ENCODE results near the gene ACOT13.

The ACOT13 gene

DNA sequence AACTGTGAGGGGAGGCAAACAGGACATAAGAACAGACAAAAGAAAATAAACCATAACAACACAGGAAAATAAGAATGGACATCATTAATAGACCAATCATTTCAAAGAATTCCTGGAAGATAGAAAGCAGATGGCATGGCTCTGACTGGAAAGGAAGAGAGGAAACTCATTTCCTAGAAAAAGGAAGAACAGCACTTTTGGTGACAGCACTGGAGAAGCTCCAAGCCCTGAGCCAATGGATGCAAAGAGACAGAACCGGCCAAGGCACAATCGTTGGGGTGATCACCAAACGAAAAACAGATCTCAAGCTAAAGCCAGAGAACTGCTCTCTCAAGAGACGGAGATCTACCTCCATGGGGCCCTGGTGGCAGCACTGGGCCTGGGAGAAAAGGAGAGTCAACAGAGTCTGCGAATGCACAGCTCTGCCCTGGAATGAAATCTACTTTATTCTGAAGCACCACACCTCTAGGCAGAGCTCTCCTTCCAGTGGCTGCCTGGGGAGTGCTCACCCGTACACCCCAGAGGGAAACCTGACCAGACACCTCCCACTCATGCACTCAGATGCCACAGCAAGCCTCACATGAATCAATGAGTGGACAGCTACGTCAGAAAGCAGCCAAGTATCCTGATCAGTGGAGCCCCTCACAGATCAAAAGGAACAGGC lies 45.1 kb upstream of the ACOT13 start:
- no peaks in the 10 kb centered on the region for H4K20me1 ChIP-seq (ENCODE audit: control insufficient read depth, insufficient read depth, low read depth, low read length)
- no peak overlapping the region for H3K4me3 ChIP-seq (ENCODE audit: low read length)
- H3K4me1 ChIP-seq (ENCODE audit: control insufficient read depth, low read length): no peaks in the 10 kb centered on the region
- no peak overlapping the region for H3K4me2 ChIP-seq (ENCODE audit: low read length)
- no peaks in the 10 kb centered on the region for H3F3A ChIP-seq (ENCODE audit: control insufficient read depth, insufficient read depth)
- no peaks in the 10 kb centered on the region for H3K9me3 ChIP-seq (ENCODE audit: control insufficient read depth, insufficient read depth, low read length)
- no peak overlapping the region for H3K27ac ChIP-seq (ENCODE audit: low read depth, low read length)
- no peak for TF ChIP-seq EZH2phosphoT487 (IDR thresholded peaks at IDR 0.05; ENCODE audit: borderline replicate concordance, low read length)
- TF ChIP-seq, protein P1, sequence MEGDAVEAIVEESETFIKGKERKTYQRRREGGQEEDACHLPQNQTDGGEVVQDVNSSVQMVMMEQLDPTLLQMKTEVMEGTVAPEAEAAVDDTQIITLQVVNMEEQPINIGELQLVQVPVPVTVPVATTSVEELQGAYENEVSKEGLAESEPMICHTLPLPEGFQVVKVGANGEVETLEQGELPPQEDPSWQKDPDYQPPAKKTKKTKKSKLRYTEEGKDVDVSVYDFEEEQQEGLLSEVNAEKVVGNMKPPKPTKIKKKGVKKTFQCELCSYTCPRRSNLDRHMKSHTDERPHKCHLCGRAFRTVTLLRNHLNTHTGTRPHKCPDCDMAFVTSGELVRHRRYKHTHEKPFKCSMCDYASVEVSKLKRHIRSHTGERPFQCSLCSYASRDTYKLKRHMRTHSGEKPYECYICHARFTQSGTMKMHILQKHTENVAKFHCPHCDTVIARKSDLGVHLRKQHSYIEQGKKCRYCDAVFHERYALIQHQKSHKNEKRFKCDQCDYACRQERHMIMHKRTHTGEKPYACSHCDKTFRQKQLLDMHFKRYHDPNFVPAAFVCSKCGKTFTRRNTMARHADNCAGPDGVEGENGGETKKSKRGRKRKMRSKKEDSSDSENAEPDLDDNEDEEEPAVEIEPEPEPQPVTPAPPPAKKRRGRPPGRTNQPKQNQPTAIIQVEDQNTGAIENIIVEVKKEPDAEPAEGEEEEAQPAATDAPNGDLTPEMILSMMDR (IDR thresholded peaks at IDR 0.05; ENCODE audit: low read depth, low read length, poor library complexity, severe bottlenecking): no peak
- no peaks in the 10 kb centered on the region for H3K79me2 ChIP-seq (ENCODE audit: control insufficient read depth, low read length)
- H3K9me2 ChIP-seq (replicated peaks; ENCODE audit: control insufficient read depth, low read length): no peaks in the 10 kb centered on the region
- H3K36me3 ChIP-seq (ENCODE audit: control insufficient read depth, low read length): no peaks in the 10 kb centered on the region
- H3K27me3 ChIP-seq (ENCODE audit: control insufficient read depth, low read length): 0 out of 2 replicates have a peak, but pooled peaks cover 2% of the 10 kb centered on the region

DNA sequence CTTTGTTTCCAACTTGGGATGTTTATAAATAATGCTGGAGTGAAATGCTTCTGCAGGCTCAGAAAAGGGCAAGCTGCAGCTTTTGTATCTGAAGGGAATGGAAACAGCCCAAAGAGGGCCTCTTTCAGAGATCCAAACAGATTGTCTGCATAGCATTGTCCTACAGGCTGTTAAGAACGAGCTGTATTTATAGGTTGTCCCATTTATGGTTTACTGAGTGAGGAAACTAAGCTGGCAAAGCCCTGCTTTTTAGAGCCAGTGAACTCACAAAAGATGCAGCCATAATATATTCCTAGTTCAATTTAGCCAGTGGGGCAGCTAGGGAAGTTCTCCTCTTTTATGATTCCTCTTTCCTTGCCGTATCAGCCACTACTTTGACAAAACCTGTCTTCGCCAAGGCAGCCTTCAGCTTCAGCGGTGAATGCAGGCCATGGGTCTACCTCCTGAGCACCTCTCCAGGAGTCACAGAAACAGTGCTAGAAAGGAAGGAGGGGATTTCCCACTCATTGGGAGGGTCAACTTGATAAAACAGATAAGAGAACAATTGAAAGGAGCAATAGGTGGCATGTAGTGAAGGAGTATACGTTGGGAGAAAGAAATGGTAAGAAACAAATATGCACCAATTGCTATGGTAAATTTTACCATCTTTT lies 35.9 kb upstream of the ACOT13 start:
- peaks cover 2% of the 10 kb centered on the region; the same call in 1 of the 2 replicates for H3K27me3 ChIP-seq (ENCODE audit: control insufficient read depth, low read length)
- TF ChIP-seq EZH2phosphoT487 (IDR thresholded peaks at IDR 0.05; ENCODE audit: borderline replicate concordance, low read length): no peak
- TF ChIP-seq, protein P1 (IDR thresholded peaks at IDR 0.05; ENCODE audit: low read depth, low read length, poor library complexity, severe bottlenecking): no peak
- H3K36me3 ChIP-seq (ENCODE audit: control insufficient read depth, low read length): no peaks in the 10 kb centered on the region
- H3K4me3 ChIP-seq (ENCODE audit: low read length): no peak overlapping the region
- H4K20me1 ChIP-seq (ENCODE audit: control insufficient read depth, insufficient read depth, low read depth, low read length): no peaks in the 10 kb centered on the region
- H3K9me2 ChIP-seq (replicated peaks; ENCODE audit: control insufficient read depth, low read length): no peaks in the 10 kb centered on the region
- no peaks in the 10 kb centered on the region for H3K4me1 ChIP-seq (ENCODE audit: control insufficient read depth, low read length)
- H3K9me3 ChIP-seq (ENCODE audit: control insufficient read depth, insufficient read depth, low read length): no peaks in the 10 kb centered on the region
- H3F3A ChIP-seq (ENCODE audit: control insufficient read depth, insufficient read depth): no peaks in the 10 kb centered on the region
- H3K27ac ChIP-seq (ENCODE audit: low read depth, low read length): no peak overlapping the region
- no peaks in the 10 kb centered on the region for H3K79me2 ChIP-seq (ENCODE audit: control insufficient read depth, low read length)
- no peak overlapping the region for H3K4me2 ChIP-seq (ENCODE audit: low read length)

DNA sequence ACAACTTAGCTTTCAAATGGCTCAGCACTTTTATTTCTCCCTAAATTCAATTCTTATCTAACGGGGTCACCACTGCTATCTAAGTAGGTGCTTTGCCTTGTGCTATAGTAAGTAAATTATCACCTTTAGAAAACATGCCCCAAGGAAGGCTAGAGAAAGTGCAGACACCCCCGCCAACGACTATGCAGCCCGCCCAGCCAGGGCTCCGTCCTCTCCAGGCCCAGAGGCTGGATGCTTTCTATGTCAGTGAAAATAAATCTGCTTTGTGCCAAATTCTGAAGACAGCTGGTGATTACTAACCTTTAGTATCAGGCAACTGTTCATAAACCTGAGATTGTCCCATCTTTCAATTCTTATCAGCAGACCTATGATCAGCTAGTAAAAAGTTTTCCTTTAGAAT lies 35.2 kb upstream of the ACOT13 start:
- Histone ChIP-seq H3K27ac (ENCODE audit: low read depth, low read length) (no peak overlapping the region), H3K79me2 (ENCODE audit: control insufficient read depth, low read length) (no peaks in the 10 kb centered on the region), H4K20me1 (ENCODE audit: control insufficient read depth, insufficient read depth, low read depth, low read length) (no peaks in the 10 kb centered on the region), H3K27me3 (ENCODE audit: control insufficient read depth, low read length) (peaks cover 2% of the 10 kb centered on the region; the same call in 1 of the 2 replicates), H3F3A (ENCODE audit: control insufficient read depth, insufficient read depth) (no peaks in the 10 kb centered on the region), H3K9me3 (ENCODE audit: control insufficient read depth, insufficient read depth, low read length) (no peaks in the 10 kb centered on the region), H3K36me3 (ENCODE audit: control insufficient read depth, low read length) (no peaks in the 10 kb centered on the region), H3K4me3 (ENCODE audit: low read length) (no peak overlapping the region), H3K9me2 (replicated peaks; ENCODE audit: control insufficient read depth, low read length) (no peaks in the 10 kb centered on the region), H3K4me2 (ENCODE audit: low read length) (no peak overlapping the region), H3K4me1 (ENCODE audit: control insufficient read depth, low read length) (no peaks in the 10 kb centered on the region)
- TF ChIP-seq, protein P1 (IDR thresholded peaks at IDR 0.05; ENCODE audit: low read depth, low read length, poor library complexity, severe bottlenecking): no peak
- no peak for TF ChIP-seq EZH2phosphoT487 (IDR thresholded peaks at IDR 0.05; ENCODE audit: borderline replicate concordance, low read length)
